SK-N-SH treated with all-trans-retinoic acid at 6 μM for 48 hours (cell line): ENCODE results near the gene TXNDC16.
A peak's percentile ranks its signal among the peaks of the same experiment; 100 is the strongest.
"Not testable (repeated sequence)": the region's sequence is repeated elsewhere in the genome, so short reads cannot be mapped to it uniquely, and the experiment has no call there.

Experiments
- ATAC-seq: fragments of 200-7000 bp; cut with Tn5 transposase; 3 replicates; pipeline ENCODE4 v1.9.1; 2020; ENCODE audit warnings: mild to moderate bottlenecking, moderate library complexity
- ARNTL ChIP-seq: fragments of 450-650 bp; formaldehyde crosslinking; IDR thresholded peaks from 2 replicates; pipeline ENCODE4 v1.5.0; 2020; ENCODE audit warnings: low read depth, mild to moderate bottlenecking, moderate library complexity, borderline replicate concordance
- BACH2 ChIP-seq: fragments of 250-450 bp; sonication (Bioruptor Pico); IDR thresholded peaks from 2 replicates; pipeline ENCODE4 v1.9.0; 2021; ENCODE audit warnings: mild to moderate bottlenecking, borderline replicate concordance
- CSDC2 ChIP-seq: fragments of 250-450 bp; sonication (Bioruptor Pico); IDR thresholded peaks from 2 replicates; pipeline ENCODE4 v1.5.0; 2020; ENCODE audit warnings: mild to moderate bottlenecking, moderate library complexity
- ISL1 ChIP-seq: fragments of 250-450 bp; sonication (Bioruptor Pico); IDR thresholded peaks from 2 replicates; pipeline ENCODE4 v2.1.2; 2022; ENCODE audit warnings: mild to moderate bottlenecking, moderate library complexity
- OSR1 ChIP-seq: fragments of 250-450 bp; sonication (Bioruptor Pico); IDR thresholded peaks from 2 replicates; pipeline ENCODE4 v1.8.0; 2022; ENCODE audit warnings: moderate library complexity, mild to moderate bottlenecking, inconsistent platforms
- PPARA ChIP-seq: fragments of 250-450 bp; sonication (Bioruptor Pico); IDR thresholded peaks from 2 replicates; pipeline ENCODE4 v1.5.0; 2020; ENCODE audit warnings: mild to moderate bottlenecking, borderline replicate concordance
- SNAI2 ChIP-seq: fragments of 250-450 bp; sonication (Bioruptor Pico); IDR thresholded peaks from 2 replicates; pipeline ENCODE4 v1.5.0; 2020; ENCODE audit warnings: mild to moderate bottlenecking, moderate library complexity
- TCF4 ChIP-seq: fragments of 250-450 bp; sonication (Bioruptor Pico); IDR thresholded peaks from 2 replicates; pipeline ENCODE4 v1.8.0; 2021; ENCODE audit warnings: mild to moderate bottlenecking, moderate library complexity, borderline replicate concordance
- TOX ChIP-seq: fragments of 250-450 bp; sonication (Bioruptor Pico); IDR thresholded peaks from 2 replicates; pipeline ENCODE4 v1.8.0; 2021; ENCODE audit warnings: mild to moderate bottlenecking, moderate library complexity, borderline replicate concordance
- ZC3H10 ChIP-seq: fragments of 250-450 bp; sonication (Bioruptor Pico); IDR thresholded peaks from 2 replicates; pipeline ENCODE4 v1.5.1; 2021; ENCODE audit warnings: mild to moderate bottlenecking, moderate library complexity
- ZFP3 ChIP-seq: fragments of 250-450 bp; sonication (Bioruptor Pico); IDR thresholded peaks from 2 replicates; pipeline ENCODE4 v1.5.0; 2020; ENCODE audit warnings: mild to moderate bottlenecking, moderate library complexity
- ZFP30 ChIP-seq: fragments of 450-650 bp; formaldehyde crosslinking; IDR thresholded peaks from 2 replicates; pipeline ENCODE4 v1.5.0; 2022; ENCODE audit warnings: mild to moderate bottlenecking, moderate library complexity
- ZNF70 ChIP-seq: fragments of 450-650 bp; formaldehyde crosslinking; IDR thresholded peaks from 2 replicates; pipeline ENCODE4 v1.5.0; 2020; ENCODE audit warnings: mild to moderate bottlenecking, moderate library complexity
- ZNF8 ChIP-seq: fragments of 450-650 bp; formaldehyde crosslinking; IDR thresholded peaks from 2 replicates; pipeline ENCODE4 v1.5.0; 2020; ENCODE audit warnings: mild to moderate bottlenecking, moderate library complexity
- TF ChIP-seq, protein P1 (sequence below): fragments of 250-450 bp; sonication (Bioruptor Pico); IDR thresholded peaks from 2 replicates; pipeline ENCODE4 v1.5.1; 2020; ENCODE audit warnings: low read depth, mild to moderate bottlenecking, moderate library complexity
- TF ChIP-seq, protein P2 (sequence below): fragments of 250-450 bp; sonication (Bioruptor Pico); IDR thresholded peaks from 2 replicates; pipeline ENCODE4 v1.5.0; 2020; ENCODE audit warnings: mild to moderate bottlenecking, moderate library complexity
- TF ChIP-seq, protein P3 (sequence below): fragments of 250-450 bp; sonication (Bioruptor Pico); IDR thresholded peaks from 2 replicates; pipeline ENCODE4 v1.5.1; 2021; ENCODE audit warnings: mild to moderate bottlenecking, moderate library complexity

TXNDC16 gene

DNA sequence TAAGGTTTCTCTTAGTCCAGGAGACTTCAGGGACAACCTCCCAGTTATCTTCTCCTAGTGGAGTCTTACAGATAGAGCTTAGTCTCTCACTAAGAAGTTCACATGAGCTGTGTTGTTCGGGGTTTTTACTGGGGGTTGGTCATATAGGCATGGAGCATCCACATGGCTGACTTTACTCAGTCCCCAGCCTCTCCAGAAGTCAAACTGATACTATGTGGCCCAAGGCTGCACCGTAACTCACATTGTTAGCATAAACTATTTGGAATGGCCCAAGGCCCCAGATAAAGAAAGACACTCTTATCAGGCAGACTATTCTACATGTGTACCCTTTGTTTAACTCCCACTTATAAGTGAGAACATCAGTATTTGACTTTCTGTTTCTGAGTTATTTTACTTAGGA, 23.6 kb upstream of the TXNDC16 start (continued):
- TF ChIP-seq SNAI2 (CRISPR knock-in tag) (no peak), TOX (CRISPR knock-in tag) (no peak)
- TF ChIP-seq, all 23 proteins: peak for 0

DNA sequence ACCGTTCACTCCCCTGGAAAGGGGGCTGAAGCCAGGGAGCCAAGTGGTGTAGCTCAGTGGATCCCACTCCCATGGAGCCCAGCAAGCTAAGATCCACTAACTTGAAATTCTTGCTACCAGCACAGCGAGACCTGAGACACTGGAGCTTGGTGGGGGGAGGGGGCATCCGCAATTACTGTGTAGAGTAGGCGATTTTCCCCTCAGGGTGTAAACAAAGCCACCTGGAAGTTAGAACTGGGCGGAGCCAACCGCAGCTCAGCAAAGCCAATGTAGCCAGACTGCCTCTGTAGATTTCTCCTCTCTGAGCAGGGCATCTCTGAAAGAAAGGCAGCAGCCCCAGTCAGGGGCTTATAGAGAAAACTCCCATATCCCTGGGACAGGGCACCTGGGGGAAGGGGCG, 16.1 kb upstream of the TXNDC16 start:
- ATAC-seq, result not testable (repeated sequence)

DNA sequence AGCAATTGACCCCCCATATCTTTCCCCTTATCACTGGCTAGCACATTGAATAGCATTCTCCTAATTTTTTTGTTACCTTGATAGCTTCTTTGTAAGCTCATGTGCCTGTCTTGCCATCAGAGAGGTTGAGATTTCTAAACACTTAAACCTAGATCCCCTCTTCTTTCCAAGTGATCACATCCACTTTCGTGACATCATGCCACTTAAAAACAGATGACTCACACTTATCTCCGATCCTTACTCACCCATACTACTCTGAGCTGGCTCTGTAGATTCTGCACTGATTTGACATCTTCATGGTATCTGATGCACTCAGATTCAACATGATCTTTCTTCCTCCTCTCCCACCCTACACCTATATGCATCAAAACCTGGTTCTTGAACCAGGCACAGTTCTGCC, 10.8 kb upstream of the TXNDC16 start:
- ATAC-seq, result peak; percentile 77
- TF ChIP-seq TCF4 (CRISPR knock-in tag), result no peak
- TF ChIP-seq ISL1 (CRISPR knock-in tag), result peak; percentile 55; the same call in 1 of the 2 replicates

DNA sequence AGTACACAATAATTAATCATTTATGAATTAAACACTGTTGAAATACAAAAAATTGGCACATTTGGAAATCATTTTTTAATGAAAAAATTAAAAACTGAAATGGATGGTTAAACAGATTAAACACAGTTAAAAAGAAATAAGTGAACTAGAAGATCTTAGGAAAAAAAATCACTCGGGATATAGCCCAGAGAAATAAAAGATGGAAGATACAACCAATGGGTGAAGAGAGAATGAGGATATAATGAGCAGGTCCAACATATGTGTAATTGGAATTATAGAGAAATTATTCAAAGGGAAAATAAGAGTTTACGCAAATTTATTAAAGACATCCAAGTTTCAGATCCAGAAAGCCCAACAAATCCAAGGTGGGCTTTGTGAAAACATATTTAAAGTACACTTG, 6.4 kb upstream of the TXNDC16 start:
- no peak for ATAC-seq
- TF ChIP-seq ZFP30 (CRISPR knock-in tag), result peak; percentile 66; the same call in 1 of the 2 replicates
- no peak for TF ChIP-seq CSDC2 (CRISPR knock-in tag)

DNA sequence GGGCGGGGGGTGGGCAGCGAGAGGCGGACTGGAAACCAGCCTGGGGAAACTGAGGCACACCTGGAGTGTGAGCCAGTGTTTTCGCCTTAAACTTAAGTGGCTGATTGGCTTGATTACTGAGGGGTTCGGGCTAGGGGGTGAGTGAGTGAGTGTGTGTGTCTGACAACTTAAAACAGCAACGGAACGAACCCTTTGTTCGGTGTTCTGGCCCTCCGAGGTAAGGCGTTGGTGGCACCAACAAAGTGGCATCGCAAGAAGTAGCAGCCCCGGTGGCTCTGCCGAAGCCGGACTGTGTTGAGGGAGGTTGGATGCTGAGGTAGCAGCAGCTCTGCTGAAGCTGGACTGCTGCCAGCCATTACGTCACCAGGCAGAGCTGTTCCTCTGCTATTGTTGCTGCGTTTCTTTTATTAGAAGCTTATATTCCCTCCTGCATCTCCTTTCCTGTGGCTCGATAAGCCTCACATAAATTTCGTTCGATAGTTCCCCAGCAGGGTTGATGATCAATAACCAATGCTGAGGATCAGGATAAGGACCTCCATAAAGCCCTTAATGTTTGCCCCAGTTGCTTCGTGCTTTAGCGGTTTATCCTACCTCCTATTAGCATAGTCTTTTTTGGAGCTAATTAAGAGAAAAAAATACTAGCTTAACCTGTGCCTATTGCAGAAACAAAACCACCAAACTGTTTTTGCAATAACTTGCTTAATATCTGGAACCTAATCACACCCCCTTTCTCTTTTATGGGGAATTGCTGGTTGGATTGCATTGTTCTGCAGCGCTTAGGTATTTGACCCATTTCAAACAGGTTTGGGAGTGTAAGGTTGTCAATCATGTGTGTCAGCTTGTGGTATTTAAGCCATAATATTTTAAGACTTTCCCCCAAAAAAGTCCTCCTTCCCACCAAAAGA, 1.6 kb upstream of the TXNDC16 start:
- TF ChIP-seq ZFP3 (CRISPR knock-in tag), result no peak
- TF ChIP-seq ZFP30 (CRISPR knock-in tag), result no peak
- TF ChIP-seq ARNTL, result no peak
- TF ChIP-seq, protein P1, sequence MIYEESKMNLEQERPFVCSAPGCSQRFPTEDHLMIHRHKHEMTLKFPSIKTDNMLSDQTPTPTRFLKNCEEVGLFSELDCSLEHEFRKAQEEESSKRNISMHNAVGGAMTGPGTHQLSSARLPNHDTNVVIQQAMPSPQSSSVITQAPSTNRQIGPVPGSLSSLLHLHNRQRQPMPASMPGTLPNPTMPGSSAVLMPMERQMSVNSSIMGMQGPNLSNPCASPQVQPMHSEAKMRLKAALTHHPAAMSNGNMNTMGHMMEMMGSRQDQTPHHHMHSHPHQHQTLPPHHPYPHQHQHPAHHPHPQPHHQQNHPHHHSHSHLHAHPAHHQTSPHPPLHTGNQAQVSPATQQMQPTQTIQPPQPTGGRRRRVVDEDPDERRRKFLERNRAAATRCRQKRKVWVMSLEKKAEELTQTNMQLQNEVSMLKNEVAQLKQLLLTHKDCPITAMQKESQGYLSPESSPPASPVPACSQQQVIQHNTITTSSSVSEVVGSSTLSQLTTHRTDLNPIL (CRISPR knock-in tag), result 0 out of 2 replicates have a peak, but pooled peaks have one; percentile 30

DNA sequence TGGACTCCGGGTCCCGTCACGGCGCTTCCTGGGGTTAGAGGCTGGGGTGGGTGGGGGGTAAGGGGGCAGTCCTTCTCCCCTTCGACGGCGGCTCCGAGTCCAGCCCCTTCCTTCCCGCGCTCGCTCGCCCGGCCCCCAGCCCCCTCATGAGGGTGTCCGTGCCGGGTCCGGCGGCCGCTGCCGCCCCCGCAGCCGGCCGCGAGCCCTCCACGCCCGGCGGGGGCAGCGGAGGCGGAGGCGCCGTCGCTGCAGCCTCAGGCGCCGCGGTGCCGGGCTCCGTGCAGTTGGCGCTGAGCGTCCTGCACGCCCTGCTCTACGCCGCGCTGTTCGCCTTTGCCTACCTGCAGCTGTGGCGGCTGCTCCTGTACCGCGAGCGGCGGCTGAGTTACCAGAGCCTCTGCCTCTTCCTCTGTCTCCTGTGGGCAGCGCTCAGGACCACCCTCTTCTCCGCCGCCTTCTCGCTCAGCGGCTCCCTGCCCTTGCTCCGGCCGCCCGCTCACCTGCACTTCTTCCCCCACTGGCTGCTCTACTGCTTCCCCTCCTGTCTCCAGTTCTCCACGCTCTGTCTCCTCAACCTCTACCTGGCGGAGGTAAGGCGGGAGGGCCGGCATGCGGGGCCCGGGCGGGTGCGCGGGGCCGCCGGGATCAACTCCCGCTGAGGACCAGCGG, 831 bp upstream of the TXNDC16 start:
- ATAC-seq, result peak; percentile 10
- TF ChIP-seq ZNF70 (CRISPR knock-in tag) (no peak), PPARA (CRISPR knock-in tag) (no peak), ZFP30 (CRISPR knock-in tag) (no peak), ZNF8 (CRISPR knock-in tag) (no peak)

More for the DNA sequence above, 1.6 kb upstream of the TXNDC16 start:
- peak; percentile 32 for ATAC-seq

DNA sequence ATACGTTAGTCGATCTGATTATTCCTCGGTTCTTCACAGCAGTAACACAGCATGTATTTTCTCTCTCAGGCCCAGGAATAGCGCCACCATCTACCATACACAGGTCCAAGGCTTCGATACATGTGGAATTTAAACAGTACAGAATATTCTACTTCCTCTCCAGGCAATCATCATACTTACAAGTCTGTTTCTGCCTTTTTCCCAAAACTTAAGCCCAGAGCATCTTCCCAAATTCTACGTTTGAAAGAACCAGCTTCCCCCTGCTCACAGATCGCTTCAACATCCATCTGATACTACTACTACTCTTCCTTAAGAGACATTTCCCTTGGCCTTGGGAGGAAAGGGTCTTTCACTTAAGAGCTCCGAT, 626 bp downstream of the TXNDC16 start:
- peak; percentile 60 for ATAC-seq
- no peak for TF ChIP-seq BACH2
- TF ChIP-seq ZC3H10 (CRISPR knock-in tag), result no peak
- no peak for TF ChIP-seq OSR1 (CRISPR knock-in tag)
- no peak for TF ChIP-seq SNAI2 (CRISPR knock-in tag)
- TF ChIP-seq, protein P2, sequence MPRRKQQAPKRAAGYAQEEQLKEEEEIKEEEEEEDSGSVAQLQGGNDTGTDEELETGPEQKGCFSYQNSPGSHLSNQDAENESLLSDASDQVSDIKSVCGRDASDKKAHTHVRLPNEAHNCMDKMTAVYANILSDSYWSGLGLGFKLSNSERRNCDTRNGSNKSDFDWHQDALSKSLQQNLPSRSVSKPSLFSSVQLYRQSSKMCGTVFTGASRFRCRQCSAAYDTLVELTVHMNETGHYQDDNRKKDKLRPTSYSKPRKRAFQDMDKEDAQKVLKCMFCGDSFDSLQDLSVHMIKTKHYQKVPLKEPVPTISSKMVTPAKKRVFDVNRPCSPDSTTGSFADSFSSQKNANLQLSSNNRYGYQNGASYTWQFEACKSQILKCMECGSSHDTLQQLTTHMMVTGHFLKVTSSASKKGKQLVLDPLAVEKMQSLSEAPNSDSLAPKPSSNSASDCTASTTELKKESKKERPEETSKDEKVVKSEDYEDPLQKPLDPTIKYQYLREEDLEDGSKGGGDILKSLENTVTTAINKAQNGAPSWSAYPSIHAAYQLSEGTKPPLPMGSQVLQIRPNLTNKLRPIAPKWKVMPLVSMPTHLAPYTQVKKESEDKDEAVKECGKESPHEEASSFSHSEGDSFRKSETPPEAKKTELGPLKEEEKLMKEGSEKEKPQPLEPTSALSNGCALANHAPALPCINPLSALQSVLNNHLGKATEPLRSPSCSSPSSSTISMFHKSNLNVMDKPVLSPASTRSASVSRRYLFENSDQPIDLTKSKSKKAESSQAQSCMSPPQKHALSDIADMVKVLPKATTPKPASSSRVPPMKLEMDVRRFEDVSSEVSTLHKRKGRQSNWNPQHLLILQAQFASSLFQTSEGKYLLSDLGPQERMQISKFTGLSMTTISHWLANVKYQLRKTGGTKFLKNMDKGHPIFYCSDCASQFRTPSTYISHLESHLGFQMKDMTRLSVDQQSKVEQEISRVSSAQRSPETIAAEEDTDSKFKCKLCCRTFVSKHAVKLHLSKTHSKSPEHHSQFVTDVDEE (CRISPR knock-in tag), result no peak
- TF ChIP-seq ARNTL, result no peak
- TF ChIP-seq ZNF70 (CRISPR knock-in tag), result no peak
- TF ChIP-seq, protein P3, sequence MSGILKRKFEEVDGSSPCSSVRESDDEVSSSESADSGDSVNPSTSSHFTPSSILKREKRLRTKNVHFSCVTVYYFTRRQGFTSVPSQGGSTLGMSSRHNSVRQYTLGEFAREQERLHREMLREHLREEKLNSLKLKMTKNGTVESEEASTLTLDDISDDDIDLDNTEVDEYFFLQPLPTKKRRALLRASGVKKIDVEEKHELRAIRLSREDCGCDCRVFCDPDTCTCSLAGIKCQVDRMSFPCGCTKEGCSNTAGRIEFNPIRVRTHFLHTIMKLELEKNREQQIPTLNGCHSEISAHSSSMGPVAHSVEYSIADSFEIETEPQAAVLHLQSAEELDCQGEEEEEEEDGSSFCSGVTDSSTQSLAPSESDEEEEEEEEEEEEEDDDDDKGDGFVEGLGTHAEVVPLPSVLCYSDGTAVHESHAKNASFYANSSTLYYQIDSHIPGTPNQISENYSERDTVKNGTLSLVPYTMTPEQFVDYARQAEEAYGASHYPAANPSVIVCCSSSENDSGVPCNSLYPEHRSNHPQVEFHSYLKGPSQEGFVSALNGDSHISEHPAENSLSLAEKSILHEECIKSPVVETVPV (CRISPR knock-in tag), result no peak
